SJCRH30 (cell line): Measurements from ENCODE around the gene TRABD2B. TPM values are rescaled to one million over a fixed set of nuclear protein-coding genes. Genes with fewer than 3 reads are reported as not detected.

ENCODE experiments used
- DNase-seq, 2 experiments: peaks; one replicate each; pipeline ENCODE4 v3.0.0-alpha.2; 2015 to 2020
- H3K27ac ChIP-seq: fragments of 250-450 bp; sonication (Bioruptor Pico); 2 replicates; pipeline ENCODE4 v1.5.1; 2020; ENCODE audit warnings: mild to moderate bottlenecking, moderate library complexity
- H3K27me3 ChIP-seq: fragments of 250-450 bp; sonication (Bioruptor Pico); 2 replicates; pipeline ENCODE4 v1.5.1; 2020; ENCODE audit warnings: mild to moderate bottlenecking, moderate library complexity
- H3K36me3 ChIP-seq: fragments of 250-450 bp; sonication (Bioruptor Pico); 2 replicates; pipeline ENCODE4 v1.5.1; 2020; ENCODE audit warnings: mild to moderate bottlenecking, moderate library complexity
- H3K4me1 ChIP-seq: fragments of 250-450 bp; sonication (Bioruptor Pico); 2 replicates; pipeline ENCODE4 v1.5.1; 2020; ENCODE audit warnings: mild to moderate bottlenecking, moderate library complexity
- H3K4me3 ChIP-seq: fragments of 250-450 bp; sonication (Bioruptor Pico); 2 replicates; pipeline ENCODE4 v1.5.1; 2020; ENCODE audit warnings: mild to moderate bottlenecking, moderate library complexity
- H3K9me3 ChIP-seq: fragments of 250-450 bp; sonication (Bioruptor Pico); replicated peaks from 2 replicates; pipeline ENCODE4 v1.5.1; 2020; ENCODE audit warnings: mild to moderate bottlenecking, moderate library complexity
- total RNA-seq: library from RNA; depleted of rRNA; stranded (reverse); fragments of >200 nt; shearing (Covaris generic); gene quantifications from 2 replicates; pipeline ENCODE4 v1.2.3, GENCODE V29; 2014

Gene TRABD2B
- total RNA-seq, 1 experiment from 2014 or later: 1.1 TPM

- Histone ChIP-seq H3K27ac (no peak overlapping the region), H3K9me3 (no peaks in the 10 kb centered on the region), H3K4me1 (peaks cover 22% of the 10 kb centered on the region), H3K27me3 (no peaks in the 10 kb centered on the region), H3K4me3 (no peak overlapping the region), H3K36me3 (no peaks in the 10 kb centered on the region)
- DNase-seq: no peak
Measured at GRCh38 chr1:47771751-47772150, 225.4 kb downstream of the TRABD2B start.

- Histone ChIP-seq H3K27me3 (no peaks in the 10 kb centered on the region), H3K27ac (no peak overlapping the region), H3K9me3 (no peaks in the 10 kb centered on the region), H3K36me3 (no peaks in the 10 kb centered on the region), H3K4me1 (peaks cover 10% of the 10 kb centered on the region), H3K4me3 (no peak overlapping the region)
- DNase-seq: no peak
Measured at GRCh38 chr1:47769983-47770382, 227.2 kb downstream of the TRABD2B start.

GRCh38 chr1:47769295-47769694 is 227.9 kb downstream of the TRABD2B start:
- Histone ChIP-seq H3K27ac (no peak overlapping the region), H3K27me3 (no peaks in the 10 kb centered on the region), H3K9me3 (no peaks in the 10 kb centered on the region), H3K4me3 (no peak overlapping the region), H3K36me3 (no peaks in the 10 kb centered on the region), H3K4me1 (peaks cover 10% of the 10 kb centered on the region)
- no peak for DNase-seq

DNA sequence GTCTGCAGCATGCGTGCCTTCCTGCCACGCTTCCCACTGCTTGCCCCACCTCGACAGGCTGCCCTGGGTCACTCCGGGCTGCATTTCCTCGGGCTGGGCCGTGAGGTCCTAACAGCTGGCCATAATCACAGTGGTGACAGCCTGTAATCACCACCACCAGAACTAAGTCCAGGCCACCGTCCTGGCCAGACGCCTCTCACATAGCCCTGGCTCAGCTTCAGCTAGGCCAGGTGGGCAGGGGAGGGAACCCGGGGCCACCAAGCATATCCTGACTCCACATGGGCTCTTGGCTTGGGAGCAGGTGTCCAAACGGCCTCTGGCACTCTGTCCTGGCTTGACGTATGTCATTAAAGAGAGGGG is 229.5 kb downstream of the TRABD2B start:
- H3K4me3 ChIP-seq: no peak overlapping the region
- peak in 1 of 2 experiments; percentile 44 for DNase-seq
- H3K4me1 ChIP-seq: peaks cover 10% of the 10 kb centered on the region

GRCh38 chr1:47766832-47767740 is 230.1 kb downstream of the TRABD2B start:
- no peaks in the 10 kb centered on the region for H3K9me3 ChIP-seq
- DNase-seq: no peak
- no peak overlapping the region for H3K27ac ChIP-seq
- no peaks in the 10 kb centered on the region for H3K36me3 ChIP-seq
- H3K27me3 ChIP-seq: no peaks in the 10 kb centered on the region
- no peak overlapping the region for H3K4me3 ChIP-seq
- peaks cover 10% of the 10 kb centered on the region for H3K4me1 ChIP-seq

More for the DNA sequence above, 229.5 kb downstream of the TRABD2B start:
- H3K9me3 ChIP-seq: no peaks in the 10 kb centered on the region
- no peaks in the 10 kb centered on the region for H3K27me3 ChIP-seq
- H3K27ac ChIP-seq: no peak overlapping the region
- H3K36me3 ChIP-seq: no peaks in the 10 kb centered on the region

DNA sequence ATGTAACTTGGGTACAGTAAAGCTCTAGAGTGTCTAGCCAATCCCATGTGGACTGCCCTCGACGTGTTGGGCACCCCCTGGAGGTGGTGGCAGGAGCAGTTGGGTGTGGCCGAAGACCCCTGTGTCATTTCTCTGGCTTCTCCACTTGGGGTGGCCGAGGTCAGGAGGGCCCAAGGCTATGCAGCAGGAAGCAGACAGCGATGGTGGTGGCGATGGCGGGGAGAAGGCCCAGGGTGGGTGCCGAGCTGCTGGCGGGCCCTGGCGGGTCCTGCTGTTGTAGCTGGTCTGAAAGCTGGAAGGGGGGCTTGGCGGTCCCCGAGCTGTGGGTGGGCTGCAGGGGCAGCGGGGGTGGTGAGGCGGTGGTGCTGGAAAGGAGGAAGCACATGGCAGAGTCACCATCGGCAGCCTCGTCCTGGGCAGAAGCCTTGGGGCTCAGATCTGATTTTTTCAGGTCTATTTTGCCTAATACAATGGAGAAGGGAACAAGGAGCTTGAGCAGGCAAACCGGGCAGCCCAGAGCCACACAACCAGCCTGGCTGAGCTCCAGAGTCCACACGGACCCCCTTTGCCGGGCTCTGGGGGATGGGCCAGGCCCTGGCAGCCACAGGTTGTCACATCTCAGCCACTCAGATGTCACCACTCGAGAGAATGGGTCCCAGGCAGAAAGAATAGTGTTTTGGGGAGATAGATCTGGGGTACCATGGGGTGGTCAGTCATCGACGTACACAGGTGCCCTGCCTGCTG is 231.3 kb downstream of the TRABD2B start:
- Histone ChIP-seq H3K27me3 (no peaks in the 10 kb centered on the region), H3K9me3 (no peaks in the 10 kb centered on the region), H3K4me1 (peaks cover 10% of the 10 kb centered on the region), H3K27ac (no peak overlapping the region), H3K4me3 (no peak overlapping the region), H3K36me3 (no peaks in the 10 kb centered on the region)
- no peak for DNase-seq

DNA sequence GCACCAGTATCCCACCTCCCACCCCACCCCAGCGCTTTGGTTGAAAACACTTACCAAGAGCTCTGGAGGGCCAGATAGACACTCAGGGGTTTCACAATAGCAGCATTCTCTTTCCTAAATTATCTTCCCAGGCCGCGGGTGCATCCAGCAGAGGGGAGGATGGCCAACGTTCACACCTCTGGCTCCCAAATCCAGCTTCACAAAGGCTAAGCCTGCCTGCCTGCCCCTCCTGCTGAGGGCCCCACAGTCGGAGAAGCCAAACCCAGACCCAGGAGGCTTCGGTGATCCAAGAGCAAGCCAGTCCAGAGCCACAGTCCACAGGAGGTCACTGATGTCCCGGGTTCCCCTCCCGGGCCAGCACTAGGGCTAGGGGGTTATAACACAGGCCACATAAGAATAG is 231.9 kb downstream of the TRABD2B start:
- H3K4me1 ChIP-seq: peaks cover 10% of the 10 kb centered on the region
- H3K9me3 ChIP-seq: no peaks in the 10 kb centered on the region
- DNase-seq: no peak
- H3K4me3 ChIP-seq: no peak overlapping the region
- no peak overlapping the region for H3K27ac ChIP-seq
- no peaks in the 10 kb centered on the region for H3K36me3 ChIP-seq
- H3K27me3 ChIP-seq: no peaks in the 10 kb centered on the region

- no peaks in the 10 kb centered on the region for H3K36me3 ChIP-seq
- H3K4me1 ChIP-seq: peaks cover 10% of the 10 kb centered on the region
- no peak overlapping the region for H3K4me3 ChIP-seq
- H3K27ac ChIP-seq: no peak overlapping the region
- no peaks in the 10 kb centered on the region for H3K27me3 ChIP-seq
- H3K9me3 ChIP-seq: no peaks in the 10 kb centered on the region
- DNase-seq: no peak
Measured at GRCh38 chr1:47764461-47765046, 232.6 kb downstream of the TRABD2B start.

- Histone ChIP-seq H3K4me1 (peaks cover 12% of the 10 kb centered on the region), H3K9me3 (no peaks in the 10 kb centered on the region), H3K27ac (no peak overlapping the region), H3K36me3 (no peaks in the 10 kb centered on the region), H3K27me3 (no peaks in the 10 kb centered on the region), H3K4me3 (no peak overlapping the region)
- no peak for DNase-seq
Measured at GRCh38 chr1:47763591-47764171, 233.5 kb downstream of the TRABD2B start.

GRCh38 chr1:47761974-47762373 is 235.2 kb downstream of the TRABD2B start:
- no peak for DNase-seq
- peaks cover 13% of the 10 kb centered on the region for H3K4me1 ChIP-seq
- H3K27me3 ChIP-seq: no peaks in the 10 kb centered on the region
- no peaks in the 10 kb centered on the region for H3K36me3 ChIP-seq
- no peak overlapping the region for H3K27ac ChIP-seq
- no peaks in the 10 kb centered on the region for H3K9me3 ChIP-seq
- H3K4me3 ChIP-seq: no peak overlapping the region

DNA sequence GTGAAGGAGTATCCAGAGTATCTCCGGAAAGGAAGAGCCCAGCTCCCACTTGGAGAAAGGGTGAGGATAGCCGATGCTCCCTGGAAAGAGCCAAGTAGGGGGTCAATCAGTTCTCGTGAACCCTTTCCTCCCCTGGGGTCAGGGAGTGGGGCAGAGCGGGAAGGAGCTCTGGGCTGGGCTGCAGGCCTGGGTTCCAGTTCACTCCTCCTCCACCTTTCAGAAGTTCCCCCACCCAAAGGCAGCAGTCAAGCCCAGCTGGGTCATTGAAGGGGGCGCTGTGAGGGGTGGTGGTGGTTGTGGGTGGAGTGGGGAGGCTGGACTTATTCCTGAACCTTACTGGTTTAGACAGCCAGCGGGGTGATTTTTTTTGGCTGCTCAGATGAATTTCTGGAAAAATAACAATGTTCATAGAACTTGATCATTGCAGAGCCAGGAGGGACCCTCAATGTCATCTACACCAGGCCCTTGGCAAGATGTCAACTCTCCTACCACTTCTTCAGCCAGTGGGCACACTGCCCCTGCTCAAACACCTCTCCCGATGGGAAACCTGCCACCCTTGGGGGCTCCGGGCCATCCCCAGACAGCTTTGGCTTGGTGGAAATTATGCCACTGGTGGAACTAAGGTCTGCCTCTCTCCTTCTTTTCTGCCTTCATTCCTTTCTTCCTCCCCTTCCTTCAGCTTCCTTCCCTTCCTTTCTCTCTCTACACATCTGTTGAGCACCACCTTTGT is 235.8 kb downstream of the TRABD2B start:
- Histone ChIP-seq H3K27ac (no peak overlapping the region), H3K4me1 (peaks cover 13% of the 10 kb centered on the region), H3K4me3 (no peak overlapping the region), H3K27me3 (no peaks in the 10 kb centered on the region), H3K36me3 (no peaks in the 10 kb centered on the region), H3K9me3 (no peaks in the 10 kb centered on the region)
- DNase-seq: no peak

GRCh38 chr1:47759936-47760629 is 237.1 kb downstream of the TRABD2B start:
- Histone ChIP-seq H3K9me3 (no peaks in the 10 kb centered on the region), H3K27me3 (no peaks in the 10 kb centered on the region), H3K4me3 (no peak overlapping the region), H3K36me3 (no peaks in the 10 kb centered on the region), H3K27ac (no peak overlapping the region), H3K4me1 (peaks cover 16% of the 10 kb centered on the region)
- no peak for DNase-seq

- peaks cover 21% of the 10 kb centered on the region for H3K4me1 ChIP-seq
- H3K27ac ChIP-seq: no peak overlapping the region
- H3K36me3 ChIP-seq: no peaks in the 10 kb centered on the region
- H3K27me3 ChIP-seq: no peaks in the 10 kb centered on the region
- no peak for DNase-seq
- H3K9me3 ChIP-seq: no peaks in the 10 kb centered on the region
- no peak overlapping the region for H3K4me3 ChIP-seq
Measured at GRCh38 chr1:47759251-47759935, 237.8 kb downstream of the TRABD2B start.
